Mesodermal cell (in vitro differentiated cells): ENCODE data around the gene TCTN1.
"Not testable (repeated sequence)": the region's sequence is repeated elsewhere in the genome, so short reads cannot be mapped to it uniquely, and the experiment has no call there.

ENCODE experiments used
- H3K27ac ChIP-seq: 2 replicates; pipeline ENCODE4 v1.7.0; 2013; ENCODE audit warnings: mild to moderate bottlenecking, low read depth, low read length, moderate library complexity; ENCODE audit not compliant: severe bottlenecking
- H3K36me3 ChIP-seq: 2 replicates; pipeline ENCODE4 v1.7.1; 2013; ENCODE audit warnings: mild to moderate bottlenecking, low read length, moderate library complexity; ENCODE audit not compliant: control insufficient read depth, insufficient read depth
- H3K4me1 ChIP-seq: one replicate; pipeline ENCODE4 v1.7.1; 2013; ENCODE audit warnings: mild to moderate bottlenecking, low read length; ENCODE audit not compliant: insufficient read depth, control insufficient read depth, poor library complexity, severe bottlenecking
- H3K4me3 ChIP-seq: 2 replicates; pipeline ENCODE4 v1.7.0; 2013; ENCODE audit warnings: low read length, control low read depth, mild to moderate bottlenecking; ENCODE audit not compliant: insufficient read depth, poor library complexity, severe bottlenecking; ENCODE audit errors: extremely low read depth
- H3K9me3 ChIP-seq: 2 replicates; pipeline ENCODE4 v1.7.1; 2013; ENCODE audit warnings: mild to moderate bottlenecking, low read length, moderate library complexity; ENCODE audit not compliant: control insufficient read depth
- WGBS, 2 experiments: methylation state at CpG; one replicate each; pipeline ENCODE4 v1.1.5; 2013; ENCODE audit warnings: missing lambda C conversion rate in 2 of 2; ENCODE audit not compliant: insufficient coverage in 2 of 2; 5-methylcytosine and 5-hydroxymethylcytosine counted together

The TCTN1 gene

GRCh38 chr12:110576504-110576903 is 37.4 kb upstream of the TCTN1 start:
- H3K36me3 ChIP-seq = peaks cover 9% of the 10 kb centered on the region
- no CpG with 5 or more reads among the region's 2 CpGs for WGBS, 2 experiments
- H3K27ac ChIP-seq = no peak overlapping the region
- peaks cover 13% of the 10 kb centered on the region for H3K9me3 ChIP-seq
- H3K4me3 ChIP-seq = no peak overlapping the region
- peaks cover 8% of the 10 kb centered on the region for H3K4me1 ChIP-seq

- no peak overlapping the region for H3K4me3 ChIP-seq
Measured at GRCh38 chr12:110577864-110578693, 35.9 kb upstream of the TCTN1 start.

DNA sequence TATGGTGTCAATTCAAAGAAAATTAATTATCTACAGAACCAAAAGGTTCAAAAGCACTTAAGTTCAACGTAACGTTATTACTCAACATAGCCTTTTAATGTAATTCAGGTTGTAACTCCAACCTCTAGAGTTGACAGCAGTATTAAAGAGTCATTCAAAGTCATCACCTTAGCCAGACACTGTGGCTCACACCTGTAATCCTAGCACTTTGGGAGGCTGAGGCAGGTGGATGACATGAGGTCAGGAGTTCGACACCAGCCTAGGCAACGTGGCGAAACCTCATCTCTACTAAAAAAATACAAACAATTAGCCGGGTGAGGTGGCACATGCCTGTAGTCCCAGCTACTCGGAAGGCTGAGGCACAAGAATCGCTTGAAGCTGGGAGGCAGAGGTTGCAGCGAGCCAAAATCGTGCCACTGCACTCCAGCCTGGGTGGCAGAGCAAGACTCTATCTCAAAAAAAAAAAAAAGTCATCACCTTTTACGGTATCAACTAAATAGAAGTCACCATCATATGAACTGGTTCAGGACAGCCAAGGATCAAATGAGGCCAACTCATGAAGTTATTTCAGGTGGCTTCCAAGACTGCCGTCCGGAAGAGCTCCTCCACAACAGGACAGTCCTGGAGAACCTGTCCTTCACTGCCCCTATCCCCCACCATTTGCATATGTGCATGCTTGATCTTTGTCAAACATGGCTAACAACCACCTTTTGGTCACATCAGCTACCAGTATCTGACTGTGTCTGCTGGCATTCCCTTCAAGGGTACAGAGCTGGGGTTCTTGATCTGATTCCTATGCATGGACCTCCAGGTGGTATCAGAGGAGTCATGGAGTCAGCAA is 35.0 kb upstream of the TCTN1 start:
- H3K27ac ChIP-seq = no peak overlapping the region
- WGBS, 2 experiments = 90 to 95% methylated on average over 12 to 13 of the region's 13 CpGs

More at GRCh38 chr12:110577864-110578693, 35.9 kb upstream of the TCTN1 start:
- peaks cover 9% of the 10 kb centered on the region for H3K36me3 ChIP-seq
- 88 to 92% methylated on average over 1 to 3 of the region's 8 CpGs for WGBS, 2 experiments
- H3K4me1 ChIP-seq = peaks cover 8% of the 10 kb centered on the region
- H3K27ac ChIP-seq = no peak overlapping the region
- H3K9me3 ChIP-seq = peaks cover 3% of the 10 kb centered on the region

GRCh38 chr12:110579535-110580253 is 34.2 kb upstream of the TCTN1 start:
- H3K9me3 ChIP-seq = no peaks in the 10 kb centered on the region
- peaks cover 9% of the 10 kb centered on the region for H3K36me3 ChIP-seq
- H3K4me1 ChIP-seq = peaks cover 8% of the 10 kb centered on the region
- H3K4me3 ChIP-seq = no peak overlapping the region
- WGBS, 2 experiments = 94 to 99% methylated on average over 11 to 13 of the region's 18 CpGs
- no peak overlapping the region for H3K27ac ChIP-seq

More for the DNA sequence above, 35.0 kb upstream of the TCTN1 start:
- Histone ChIP-seq H3K4me3 (no peak overlapping the region), H3K4me1 (peaks cover 8% of the 10 kb centered on the region), H3K36me3 (peaks cover 9% of the 10 kb centered on the region), H3K9me3 (no peaks in the 10 kb centered on the region)

DNA sequence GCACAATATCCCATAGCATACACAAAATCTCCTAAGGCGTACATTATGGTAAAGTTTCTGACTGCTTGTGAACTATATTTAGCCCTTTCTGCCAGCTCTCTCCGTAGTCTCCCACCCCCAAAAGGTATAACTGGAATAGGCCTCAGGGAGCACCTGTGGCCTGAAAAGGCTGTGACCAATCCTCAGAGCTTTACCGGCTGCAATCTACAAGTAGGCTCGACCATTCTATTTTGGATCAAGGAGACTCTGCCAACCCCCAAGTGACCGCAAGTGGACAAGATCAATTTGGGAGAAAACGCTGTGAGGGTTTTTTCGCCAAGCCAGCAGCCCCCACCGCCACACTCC is 32.0 kb upstream of the TCTN1 start:
- H3K4me1 ChIP-seq = peaks cover 17% of the 10 kb centered on the region
- WGBS, 2 experiments = 2 to 10% methylated on average over 6 to 7 of the region's 8 CpGs
- no peaks in the 10 kb centered on the region for H3K9me3 ChIP-seq
- no peak overlapping the region for H3K27ac ChIP-seq
- H3K4me3 ChIP-seq = peak overlapping the region; percentile 89
- peaks cover 9% of the 10 kb centered on the region for H3K36me3 ChIP-seq

GRCh38 chr12:110582276-110583136 is 31.4 kb upstream of the TCTN1 start:
- 0 to 1% methylated on average over 92 to 95 of the region's 104 CpGs for WGBS, 2 experiments
- H3K4me1 ChIP-seq = peaks cover 17% of the 10 kb centered on the region
- H3K36me3 ChIP-seq = peaks cover 9% of the 10 kb centered on the region
- H3K4me3 ChIP-seq = peak overlapping the region; percentile 89
- no peak overlapping the region for H3K27ac ChIP-seq
- H3K9me3 ChIP-seq = no peaks in the 10 kb centered on the region

- Histone ChIP-seq H3K4me1 (peaks cover 10% of the 10 kb centered on the region), H3K4me3 (peak within 1 kb of the TSS; percentile 89), H3K36me3 (peaks cover 9% of the 10 kb centered on the region), H3K9me3 (no peaks in the 10 kb centered on the region), H3K27ac (no peak within 1 kb of the TSS)
- WGBS, 2 experiments = 3% methylated on average over 39 to 41 of the region's 52 CpGs
Measured at GRCh38 chr12:110583137-110584059, 30.5 kb upstream of the TCTN1 start, which contains the start of gene PPTC7. Gene PPTC7, minus strand, starts transcription at chr12:110583318. Its CDS starts 287 bp downstream, at chr12:110583031.

DNA sequence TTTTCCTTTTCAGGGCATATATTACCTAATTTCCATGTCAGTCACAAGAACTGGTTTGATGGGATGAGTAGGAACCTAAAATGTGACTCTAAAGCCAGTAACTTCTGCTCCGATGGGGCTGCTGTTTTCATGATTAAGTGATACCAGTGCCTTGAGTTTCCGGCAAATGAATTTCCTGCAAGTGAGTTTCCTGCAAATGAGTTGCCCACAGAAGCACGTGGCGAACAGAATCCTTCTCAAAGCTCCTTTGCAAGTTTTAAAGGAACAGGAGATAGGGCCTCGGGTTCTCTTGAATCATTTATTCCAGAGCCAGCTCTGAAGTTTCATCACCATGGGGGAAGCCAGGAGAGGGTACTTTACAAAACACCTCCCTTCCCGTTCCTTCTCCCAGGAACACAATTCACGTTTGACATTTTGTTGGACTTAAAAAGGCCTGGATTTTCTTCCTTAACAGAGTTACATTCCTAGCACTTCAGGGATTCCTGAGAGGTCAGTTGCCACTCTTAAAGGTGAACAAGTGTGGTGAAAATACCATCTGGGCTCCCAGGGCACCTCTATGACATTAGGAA is 28.6 kb upstream of the TCTN1 start:
- H3K9me3 ChIP-seq = no peaks in the 10 kb centered on the region
- H3K4me1 ChIP-seq = peaks cover 9% of the 10 kb centered on the region
- peak overlapping the region; percentile 43 for H3K27ac ChIP-seq
- H3K4me3 ChIP-seq = no peak overlapping the region
- peaks cover 5% of the 10 kb centered on the region for H3K36me3 ChIP-seq
- 71 to 77% methylated on average over 3 to 6 of the region's 7 CpGs for WGBS, 2 experiments

DNA sequence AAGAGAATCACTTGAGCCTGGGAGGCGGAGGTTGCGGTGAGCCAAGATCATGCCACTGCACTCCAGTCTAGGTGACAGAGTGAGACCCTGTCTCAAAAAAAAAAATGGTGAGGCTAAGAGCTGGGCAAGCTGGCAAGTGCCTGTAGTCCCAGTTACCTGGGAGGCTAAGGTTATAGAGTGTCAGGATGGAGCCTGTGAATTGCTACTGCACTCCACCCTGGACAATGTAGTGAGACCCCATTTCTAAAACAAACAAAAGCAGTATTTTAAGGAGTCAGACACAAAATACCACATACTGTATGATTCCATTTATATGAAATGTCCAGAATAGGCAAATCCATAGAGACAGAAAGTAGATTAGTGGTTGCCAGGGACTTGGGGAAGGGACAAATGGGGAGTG is 26.8 kb upstream of the TCTN1 start:
- H3K4me1 ChIP-seq, H3K4me3 ChIP-seq, H3K36me3 ChIP-seq, H3K27ac ChIP-seq, H3K9me3 ChIP-seq: not testable (repeated sequence)
- 95 to 96% methylated on average over 2 of the region's 2 CpGs for WGBS, 2 experiments
